ENCODE data around the gene SLC1A4.

GRCh38 chr2:64995041-64995440 is 5.8 kb downstream of the SLC1A4 start:
- TF ChIP-seq CTCF (IDR thresholded peaks at IDR 0.05) (no peak), POLR2A (IDR thresholded peaks at IDR 0.05) (no peak)
